CD4-positive, CD25-positive, alpha-beta regulatory T cell (primary cell): Measurements from ENCODE around the gene PPOX. TPM values are rescaled to one million over a fixed set of nuclear protein-coding genes. Genes with fewer than 3 reads are reported as not detected.

ENCODE experiments used
- ATAC-seq, 2 donors: fragments of 150-1000 bp; cut with Tn5 transposase; one replicate each; pipeline ENCODE4 v1.10.0; 2021; ENCODE audit warnings: low read depth in 2 of 2, moderate number of reproducible peaks in 2 of 2, moderate library complexity in 1 of 2
- DNase-seq, 3 donors: peaks; one replicate each; pipeline versions ENCODE4 v3.0.0 to v3.0.0-alpha.2; 2012 to 2022; ENCODE audit warnings: mixed read lengths in 1 of 3
- H3K27ac ChIP-seq: one replicate; pipeline ENCODE4 v1.7.0; 2013; ENCODE audit warnings: mild to moderate bottlenecking, low read length; ENCODE audit not compliant: insufficient read depth, poor library complexity, severe bottlenecking
- H3K27me3 ChIP-seq: one replicate; pipeline ENCODE4 v1.7.0; 2013; ENCODE audit warnings: low read length; ENCODE audit not compliant: control insufficient read depth, insufficient read depth
- H3K36me3 ChIP-seq: one replicate; pipeline ENCODE4 v1.7.0; 2013; ENCODE audit warnings: mild to moderate bottlenecking, low read length, moderate library complexity; ENCODE audit not compliant: control insufficient read depth, insufficient read depth
- H3K4me1 ChIP-seq: 2 replicates; pipeline ENCODE4 v1.7.0; 2013; ENCODE audit warnings: mild to moderate bottlenecking, low read length; ENCODE audit not compliant: insufficient read depth, control insufficient read depth, poor library complexity, severe bottlenecking
- H3K4me3 ChIP-seq: one replicate; pipeline ENCODE4 v1.7.0; 2013; ENCODE audit warnings: low read depth, mild to moderate bottlenecking, low read length, moderate library complexity
- H3K9me3 ChIP-seq, 2 experiments: 1 replicate in 1 of 2; 2 replicates in 1 of 2; pipeline ENCODE4 v1.7.0; 2013; ENCODE audit warnings: low read length in 2 of 2, mild to moderate bottlenecking in 1 of 2, moderate library complexity in 1 of 2; ENCODE audit not compliant: control insufficient read depth in 2 of 2
- H3K27ac Mint-ChIP-seq, 3 donors: one replicate each; pipeline ENCODE4 v1.8.0; 2020 to 2022; ENCODE audit warnings: mild to moderate bottlenecking in 3 of 3, mixed read lengths in 3 of 3, moderate library complexity in 2 of 3
- H3K27me3 Mint-ChIP-seq: one replicate; pipeline ENCODE4 v1.8.0; 2022; ENCODE audit warnings: mild to moderate bottlenecking, mixed read lengths
- H3K36me3 Mint-ChIP-seq: one replicate; pipeline ENCODE4 v1.8.0; 2020; ENCODE audit warnings: mixed read lengths
- H3K4me1 Mint-ChIP-seq, 4 donors: one replicate each; pipeline ENCODE4 v1.8.0; 2020 to 2022; ENCODE audit warnings: mixed read lengths in 4 of 4, mild to moderate bottlenecking in 1 of 4
- H3K4me3 Mint-ChIP-seq, 4 donors: one replicate each; pipeline ENCODE4 v1.8.0; 2020 to 2022; ENCODE audit warnings: mild to moderate bottlenecking in 4 of 4, mixed read lengths in 4 of 4, moderate library complexity in 3 of 4
- H3K9me3 Mint-ChIP-seq, 7 donors: one replicate each; pipeline ENCODE4 v1.8.0; 2020 to 2022; ENCODE audit warnings: mixed read lengths in 7 of 7, mild to moderate bottlenecking in 3 of 7, moderate library complexity in 2 of 7
- polyA plus RNA-seq, 4 donors: library from polyadenylated mRNA; unstranded; fragments of 300-500 nt; fragmentation: Illumina TruSeq; gene quantifications; one replicate each; pipeline ENCODE4 v1.2.3, GENCODE V29; 2021
- total RNA-seq: library from RNA; stranded (reverse); gene quantifications from one replicate; pipeline ENCODE4 v1.2.3, GENCODE V29; 2022

PPOX gene
- total and polyA plus RNA-seq, 5 donors from 2014 or later = 18.0 to 45.3 (median 24.4) TPM

- no peaks in the 10 kb centered on the region for H3K27me3 Mint-ChIP-seq
- H3K9me3 ChIP-seq = no peaks in the 10 kb centered on the region
- peak overlapping the region in 1 of 4 donors; percentile 25 for H3K4me3 Mint-ChIP-seq
- peak overlapping the region in 2 of 3 donors; percentile 46 to 48 for H3K27ac Mint-ChIP-seq
- no peaks in the 10 kb centered on the region for H3K27me3 ChIP-seq
- no peak overlapping the region for H3K27ac ChIP-seq
- peaks cover 35% of the 10 kb centered on the region for H3K4me1 ChIP-seq
- DNase-seq (no peak), ATAC-seq (no peak)
- H3K36me3 Mint-ChIP-seq = peaks cover 3% of the 10 kb centered on the region
- peaks cover 7 to 59% (median 33%) of the 10 kb centered on the region in 4 donors for H3K4me1 Mint-ChIP-seq
- H3K36me3 ChIP-seq = no peaks in the 10 kb centered on the region
- no peak overlapping the region for H3K4me3 ChIP-seq
- H3K9me3 Mint-ChIP-seq = no peaks in the 10 kb centered on the region
Observed at GRCh38 chr1:161196521-161197451, 30.6 kb downstream of the PPOX start.

- peak overlapping the region in 2 of 3 donors; percentile 46 to 69 for H3K27ac Mint-ChIP-seq
- Histone ChIP-seq H3K27ac (no peak overlapping the region), H3K4me3 (no peak overlapping the region), H3K4me1 (peaks cover 35% of the 10 kb centered on the region), H3K27me3 (no peaks in the 10 kb centered on the region), H3K36me3 (no peaks in the 10 kb centered on the region), H3K9me3 (no peaks in the 10 kb centered on the region)
- H3K4me1 Mint-ChIP-seq = peaks cover 9 to 58% (median 32%) of the 10 kb centered on the region in 4 donors
- H3K9me3 Mint-ChIP-seq = no peaks in the 10 kb centered on the region
- peaks cover 4% of the 10 kb centered on the region for H3K36me3 Mint-ChIP-seq
- no peak overlapping the region for H3K4me3 Mint-ChIP-seq
- no peaks in the 10 kb centered on the region for H3K27me3 Mint-ChIP-seq
- no peak for DNase-seq
- ATAC-seq = no peak
Observed at GRCh38 chr1:161197560-161198193, 31.5 kb downstream of the PPOX start.

- Histone ChIP-seq H3K4me3 (no peak overlapping the region), H3K27me3 (no peaks in the 10 kb centered on the region), H3K27ac (no peak overlapping the region), H3K36me3 (peaks cover under 1% of the 10 kb centered on the region), H3K4me1 (peaks cover 38% of the 10 kb centered on the region), H3K9me3 (no peaks in the 10 kb centered on the region)
- no peak overlapping the region for H3K4me3 Mint-ChIP-seq
- peaks cover 7 to 58% (median 29%) of the 10 kb centered on the region in 4 donors for H3K4me1 Mint-ChIP-seq
- ATAC-seq = no peak
- H3K27me3 Mint-ChIP-seq = no peaks in the 10 kb centered on the region
- peaks cover 3% of the 10 kb centered on the region for H3K36me3 Mint-ChIP-seq
- no peaks in the 10 kb centered on the region for H3K9me3 Mint-ChIP-seq
- no peak for DNase-seq
- H3K27ac Mint-ChIP-seq = no peak overlapping the region
Observed at GRCh38 chr1:161198194-161198896, 32.1 kb downstream of the PPOX start.

GRCh38 chr1:161198897-161199431 lies 32.7 kb downstream of the PPOX start, which contains the start of gene ADAMTS4:
Gene ADAMTS4 (minus strand): TSS chr1:161199054. CDS start chr1:161198627, 427 bp downstream.
- H3K27ac Mint-ChIP-seq = peak within 1 kb of the TSS; percentile 98 to 99 (median 99)
- peak within 1 kb of the TSS; percentile 61 for H3K4me3 ChIP-seq
- H3K4me3 Mint-ChIP-seq = peak within 1 kb of the TSS in 3 of 4 donors; percentile 15 to 69 (median 39)
- DNase-seq (no peak), ATAC-seq (no peak)
- peaks cover 9 to 64% (median 33%) of the 10 kb centered on the region in 4 donors for H3K4me1 Mint-ChIP-seq
- H3K36me3 ChIP-seq = peaks cover 6% of the 10 kb centered on the region
- peak within 1 kb of the TSS; percentile 90 for H3K27ac ChIP-seq
- no peaks in the 10 kb centered on the region for H3K27me3 ChIP-seq
- H3K36me3 Mint-ChIP-seq = peaks cover 4% of the 10 kb centered on the region
- H3K4me1 ChIP-seq = peaks cover 44% of the 10 kb centered on the region
- peaks cover under 1% of the 10 kb centered on the region for H3K27me3 Mint-ChIP-seq
- H3K9me3 Mint-ChIP-seq = no peaks in the 10 kb centered on the region
- no peaks in the 10 kb centered on the region for H3K9me3 ChIP-seq

GRCh38 chr1:161199506-161200139 lies 33.4 kb downstream of the PPOX start:
- peaks cover 11% of the 10 kb centered on the region for H3K36me3 Mint-ChIP-seq
- Histone ChIP-seq H3K4me1 (peaks cover 47% of the 10 kb centered on the region), H3K27me3 (no peaks in the 10 kb centered on the region), H3K9me3 (no peaks in the 10 kb centered on the region), H3K27ac (peak overlapping the region; percentile 90), H3K4me3 (peak overlapping the region; percentile 61), H3K36me3 (peaks cover 8% of the 10 kb centered on the region)
- H3K4me1 Mint-ChIP-seq = peaks cover 15 to 69% (median 40%) of the 10 kb centered on the region in 4 donors
- H3K4me3 Mint-ChIP-seq = peak overlapping the region; percentile 7 to 97 (median 82)
- peaks cover 4% of the 10 kb centered on the region for H3K27me3 Mint-ChIP-seq
- ATAC-seq = no peak
- no peaks in the 10 kb centered on the region for H3K9me3 Mint-ChIP-seq
- peak overlapping the region; percentile 98 to 99 (median 99) for H3K27ac Mint-ChIP-seq
- no peak for DNase-seq

- Histone ChIP-seq H3K4me3 (peak overlapping the region; percentile 61), H3K27ac (peak overlapping the region; percentile 90), H3K27me3 (no peaks in the 10 kb centered on the region), H3K9me3 (no peaks in the 10 kb centered on the region), H3K4me1 (peaks cover 52% of the 10 kb centered on the region), H3K36me3 (peaks cover 15% of the 10 kb centered on the region)
- Mint-ChIP-seq H3K36me3 (peaks cover 16% of the 10 kb centered on the region), H3K27ac (peak overlapping the region; percentile 98 to 99 (median 99)), H3K4me1 (peaks cover 20 to 67% (median 44%) of the 10 kb centered on the region in 4 donors), H3K9me3 (no peaks in the 10 kb centered on the region), H3K4me3 (peak overlapping the region; percentile 85 to 98 (median 96)), H3K27me3 (peaks cover 4% of the 10 kb centered on the region)
- no peak for ATAC-seq
- DNase-seq = peak in 2 of 3 donors; percentile 34 to 75
Observed at GRCh38 chr1:161200421-161200991, 34.3 kb downstream of the PPOX start.
